ENCODE measurements around the gene SLC35C1. TPM values are rescaled to one million over a fixed set of nuclear protein-coding genes. Genes with fewer than 3 reads are reported as not detected.

SLC35C1 gene
- total RNA-seq, 4 donors from 2014 or later = 11.2 to 15.8 (median 14.0) TPM

- Histone ChIP-seq H3K27ac (peak overlapping the region; percentile 25 to 87 (median 26)), H3K36me3 (peaks cover 3% of the 10 kb centered on the region in 2 donors), H3K9me3 (no peaks in the 10 kb centered on the region), H3K27me3 (no peaks in the 10 kb centered on the region), H3K4me3 (replicated peaks in 1 of 3) (no peak overlapping the region), H3K4me1 (peaks cover 73 to 89% of the 10 kb centered on the region in 2 donors)
- WGBS, 2 donors = 59 to 67% methylated on average over 4 of the region's 4 CpGs
- no peak for DNase-seq
- TF ChIP-seq POLR2A (IDR thresholded peaks at IDR 0.05) = no peak
- intact Hi-C loops (cut with DNase I) = no loop called here
Measured at GRCh38 chr11:45852018-45852711, 47.2 kb downstream of the SLC35C1 start.

- peak in 1 of 2 donors; percentile 20 for DNase-seq
- Histone ChIP-seq H3K27ac (peak overlapping the region in 2 of 3 donors; percentile 25 to 87), H3K4me3 (replicated peaks in 1 of 3) (no peak overlapping the region), H3K9me3 (no peaks in the 10 kb centered on the region), H3K27me3 (no peaks in the 10 kb centered on the region), H3K4me1 (peaks cover 79 to 94% of the 10 kb centered on the region in 2 donors), H3K36me3 (peaks cover 3 to 4% of the 10 kb centered on the region in 2 donors)
- WGBS, 2 donors = 17 to 20% methylated on average over 1 of the region's 1 CpG
- intact Hi-C loops (cut with DNase I) = no loop called here
- no peak for TF ChIP-seq POLR2A (IDR thresholded peaks at IDR 0.05)
- no peak for TF ChIP-seq CTCF (IDR thresholded peaks at IDR 0.05)
Measured at GRCh38 chr11:45852712-45853101, 47.8 kb downstream of the SLC35C1 start.

GRCh38 chr11:45853332-45854219 is 48.6 kb downstream of the SLC35C1 start:
- 69 to 75% methylated on average over 7 of the region's 7 CpGs for WGBS, 2 donors
- H3K27ac ChIP-seq = peak overlapping the region in 2 of 3 donors; percentile 34 to 87

GRCh38 chr11:45855308-45855707 is 50.4 kb downstream of the SLC35C1 start:
- Histone ChIP-seq H3K4me3 (replicated peaks in 1 of 3) (no peak overlapping the region), H3K9me3 (no peaks in the 10 kb centered on the region), H3K27ac (peak overlapping the region; percentile 49 to 89 (median 87)), H3K27me3 (no peaks in the 10 kb centered on the region), H3K4me1 (peaks cover 91 to 100% of the 10 kb centered on the region in 2 donors), H3K36me3 (peaks cover 3 to 4% of the 10 kb centered on the region in 2 donors)
- DNase-seq = no peak
- 53 to 76% methylated on average over 4 to 5 of the region's 5 CpGs for WGBS, 2 donors
- intact Hi-C loops (cut with DNase I) = no loop called here
- TF ChIP-seq CTCF (IDR thresholded peaks at IDR 0.05) = no peak
- TF ChIP-seq POLR2A (IDR thresholded peaks at IDR 0.05) = no peak

More at GRCh38 chr11:45853332-45854219, 48.6 kb downstream of the SLC35C1 start:
- intact Hi-C loops (cut with DNase I) = no loop called here
- Histone ChIP-seq H3K36me3 (peaks cover 3 to 4% of the 10 kb centered on the region in 2 donors), H3K4me1 (peaks cover 86 to 100% of the 10 kb centered on the region in 2 donors), H3K9me3 (no peaks in the 10 kb centered on the region), H3K4me3 (replicated peaks in 1 of 3) (no peak overlapping the region), H3K27me3 (no peaks in the 10 kb centered on the region)
- peak; percentile 43 to 65 for DNase-seq
- TF ChIP-seq POLR2A (IDR thresholded peaks at IDR 0.05) = no peak
- no peak for TF ChIP-seq CTCF (IDR thresholded peaks at IDR 0.05)

- Histone ChIP-seq H3K27ac (peak overlapping the region; percentile 49 to 89 (median 87)), H3K4me3 (replicated peaks in 1 of 3) (no peak overlapping the region), H3K27me3 (no peaks in the 10 kb centered on the region), H3K36me3 (peaks cover 7 to 9% of the 10 kb centered on the region in 2 donors), H3K4me1 (peaks cover 92 to 97% of the 10 kb centered on the region in 2 donors), H3K9me3 (no peaks in the 10 kb centered on the region)
- intact Hi-C loops (cut with DNase I) = no loop called here
- no peak for TF ChIP-seq CTCF (IDR thresholded peaks at IDR 0.05)
- no peak for TF ChIP-seq POLR2A (IDR thresholded peaks at IDR 0.05)
- WGBS, 2 donors = 69 to 84% methylated on average over 5 to 6 of the region's 6 CpGs
- no peak for DNase-seq
Measured at GRCh38 chr11:45856044-45856468, 51.1 kb downstream of the SLC35C1 start.
